Measurements from ENCODE around the gene PRR23E.

PRR23E gene

GRCh38 chr3:127235706-127236105 is 42.8 kb downstream of the PRR23E start:
- DNase-seq, result no peak

- DNase-seq, result no peak
Observed at GRCh38 chr3:127237835-127238234, 44.9 kb downstream of the PRR23E start.

- DNase-seq, result no peak
Observed at GRCh38 chr3:127238602-127239001, 45.7 kb downstream of the PRR23E start.

GRCh38 chr3:127247292-127247691 is 54.4 kb downstream of the PRR23E start:
- no peak for DNase-seq
